ENCODE data around the gene PLBD1. TPM values are rescaled to one million over a fixed set of nuclear protein-coding genes. Genes with fewer than 3 reads are reported as not detected.

The PLBD1 gene
- total RNA-seq, 1 experiment from 2014 or later, result 0.30 TPM

DNA sequence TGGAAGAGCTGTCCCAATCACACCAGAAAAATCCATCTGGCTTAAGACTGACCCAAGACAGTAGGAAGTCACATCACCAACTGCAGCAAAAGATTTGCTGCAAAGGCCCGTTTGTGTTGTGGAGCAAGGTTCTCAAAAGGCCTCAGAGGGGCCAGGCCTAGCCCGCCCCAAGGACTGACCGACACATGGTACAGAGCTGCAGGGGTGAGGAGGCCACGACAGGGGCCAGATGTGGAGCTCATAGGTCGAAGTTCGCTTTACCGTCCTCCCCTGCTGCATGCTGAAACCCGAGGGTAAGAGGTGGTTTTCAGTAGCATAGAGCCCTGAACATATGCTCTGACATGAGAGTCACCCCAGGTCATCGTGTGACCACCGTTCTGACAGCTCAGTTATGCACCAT lies 35.5 kb downstream of the PLBD1 start:
- H3K79me2 ChIP-seq (ENCODE audit: insufficient read depth, low read length), result no peaks in the 10 kb centered on the region
- ATAC-seq, result no peak
- no peak overlapping the region for H3K4me3 ChIP-seq (replicated peaks in 1 of 2; ENCODE audit: low read depth in 1 of 2, low read length in 2 of 2)
- no peaks in the 10 kb centered on the region for H3K9me3 ChIP-seq (ENCODE audit: control insufficient read depth in 1 of 2, insufficient read depth in 1 of 2, low read depth in 1 of 2, low read length in 2 of 2)
- CTCF ChIA-PET, result no interaction called here
- DNase-seq (ENCODE audit: low read depth, low spot score), result no peak
- intact Hi-C loops (cut with micrococcal nuclease), result no loop called here
- no peaks in the 10 kb centered on the region for H3K36me3 ChIP-seq (ENCODE audit: control insufficient read depth in 1 of 2, insufficient read depth in 2 of 2, low read length in 2 of 2)
- no peak overlapping the region for H3K4me2 ChIP-seq (ENCODE audit: low read length)
- BruUV-seq (replicated peaks), result no TSS peak
- H3K27ac ChIP-seq (ENCODE audit: low read depth, low read length), result no peak overlapping the region
- no peak overlapping the region for H3K9ac ChIP-seq (ENCODE audit: low read length)
- TF ChIP-seq SIN3A (IDR thresholded peaks at IDR 0.05; ENCODE audit: low read depth) (no peak), YY1 (IDR thresholded peaks at IDR 0.05; ENCODE audit: extremely low read depth, insufficient replicate concordance, low read depth, low read length) (no peak), POLR2A (IDR thresholded peaks at IDR 0.05; ENCODE audit: borderline replicate concordance, extremely low read depth, insufficient read depth, insufficient read length) (no peak)
- TF ChIP-seq, protein P1, sequence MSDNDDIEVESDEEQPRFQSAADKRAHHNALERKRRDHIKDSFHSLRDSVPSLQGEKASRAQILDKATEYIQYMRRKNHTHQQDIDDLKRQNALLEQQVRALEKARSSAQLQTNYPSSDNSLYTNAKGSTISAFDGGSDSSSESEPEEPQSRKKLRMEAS (IDR thresholded peaks at IDR 0.05), result no peak
- TF ChIP-seq, protein P2, sequence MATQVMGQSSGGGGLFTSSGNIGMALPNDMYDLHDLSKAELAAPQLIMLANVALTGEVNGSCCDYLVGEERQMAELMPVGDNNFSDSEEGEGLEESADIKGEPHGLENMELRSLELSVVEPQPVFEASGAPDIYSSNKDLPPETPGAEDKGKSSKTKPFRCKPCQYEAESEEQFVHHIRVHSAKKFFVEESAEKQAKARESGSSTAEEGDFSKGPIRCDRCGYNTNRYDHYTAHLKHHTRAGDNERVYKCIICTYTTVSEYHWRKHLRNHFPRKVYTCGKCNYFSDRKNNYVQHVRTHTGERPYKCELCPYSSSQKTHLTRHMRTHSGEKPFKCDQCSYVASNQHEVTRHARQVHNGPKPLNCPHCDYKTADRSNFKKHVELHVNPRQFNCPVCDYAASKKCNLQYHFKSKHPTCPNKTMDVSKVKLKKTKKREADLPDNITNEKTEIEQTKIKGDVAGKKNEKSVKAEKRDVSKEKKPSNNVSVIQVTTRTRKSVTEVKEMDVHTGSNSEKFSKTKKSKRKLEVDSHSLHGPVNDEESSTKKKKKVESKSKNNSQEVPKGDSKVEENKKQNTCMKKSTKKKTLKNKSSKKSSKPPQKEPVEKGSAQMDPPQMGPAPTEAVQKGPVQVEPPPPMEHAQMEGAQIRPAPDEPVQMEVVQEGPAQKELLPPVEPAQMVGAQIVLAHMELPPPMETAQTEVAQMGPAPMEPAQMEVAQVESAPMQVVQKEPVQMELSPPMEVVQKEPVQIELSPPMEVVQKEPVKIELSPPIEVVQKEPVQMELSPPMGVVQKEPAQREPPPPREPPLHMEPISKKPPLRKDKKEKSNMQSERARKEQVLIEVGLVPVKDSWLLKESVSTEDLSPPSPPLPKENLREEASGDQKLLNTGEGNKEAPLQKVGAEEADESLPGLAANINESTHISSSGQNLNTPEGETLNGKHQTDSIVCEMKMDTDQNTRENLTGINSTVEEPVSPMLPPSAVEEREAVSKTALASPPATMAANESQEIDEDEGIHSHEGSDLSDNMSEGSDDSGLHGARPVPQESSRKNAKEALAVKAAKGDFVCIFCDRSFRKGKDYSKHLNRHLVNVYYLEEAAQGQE (IDR thresholded peaks at IDR 0.05; ENCODE audit: low read depth), result no peak
- TF ChIP-seq, protein P3, sequence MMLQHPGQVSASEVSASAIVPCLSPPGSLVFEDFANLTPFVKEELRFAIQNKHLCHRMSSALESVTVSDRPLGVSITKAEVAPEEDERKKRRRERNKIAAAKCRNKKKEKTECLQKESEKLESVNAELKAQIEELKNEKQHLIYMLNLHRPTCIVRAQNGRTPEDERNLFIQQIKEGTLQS (IDR thresholded peaks at IDR 0.05), result no peak
- TF ChIP-seq, protein P4, sequence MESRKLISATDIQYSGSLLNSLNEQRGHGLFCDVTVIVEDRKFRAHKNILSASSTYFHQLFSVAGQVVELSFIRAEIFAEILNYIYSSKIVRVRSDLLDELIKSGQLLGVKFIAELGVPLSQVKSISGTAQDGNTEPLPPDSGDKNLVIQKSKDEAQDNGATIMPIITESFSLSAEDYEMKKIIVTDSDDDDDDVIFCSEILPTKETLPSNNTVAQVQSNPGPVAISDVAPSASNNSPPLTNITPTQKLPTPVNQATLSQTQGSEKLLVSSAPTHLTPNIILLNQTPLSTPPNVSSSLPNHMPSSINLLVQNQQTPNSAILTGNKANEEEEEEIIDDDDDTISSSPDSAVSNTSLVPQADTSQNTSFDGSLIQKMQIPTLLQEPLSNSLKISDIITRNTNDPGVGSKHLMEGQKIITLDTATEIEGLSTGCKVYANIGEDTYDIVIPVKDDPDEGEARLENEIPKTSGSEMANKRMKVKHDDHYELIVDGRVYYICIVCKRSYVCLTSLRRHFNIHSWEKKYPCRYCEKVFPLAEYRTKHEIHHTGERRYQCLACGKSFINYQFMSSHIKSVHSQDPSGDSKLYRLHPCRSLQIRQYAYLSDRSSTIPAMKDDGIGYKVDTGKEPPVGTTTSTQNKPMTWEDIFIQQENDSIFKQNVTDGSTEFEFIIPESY (IDR thresholded peaks at IDR 0.05; ENCODE audit: extremely low read depth, insufficient replicate concordance, low read length), result no peak
- H4K20me1 ChIP-seq (ENCODE audit: insufficient read depth), result no peaks in the 10 kb centered on the region
- POLR2A ChIA-PET, result no interaction called here
- H3K9me2 ChIP-seq (ENCODE audit: insufficient read depth), result no peaks in the 10 kb centered on the region
- H3K27me3 ChIP-seq (ENCODE audit: insufficient read depth, low read length), result no peaks in the 10 kb centered on the region
- no peaks in the 10 kb centered on the region for H3K4me1 ChIP-seq (ENCODE audit: control insufficient read depth in 1 of 2, insufficient read depth in 2 of 2, low read length in 2 of 2)
- RAD21 ChIA-PET (ENCODE audit: low non-redundant PET in 1 of 2, low total read pairs in 2 of 2, uncharacterized antibody in 2 of 2, unreplicated experiment in 2 of 2), result no interaction called here
- no peak overlapping the region for H2AFZ ChIP-seq (ENCODE audit: low read depth, low read length, poor library complexity, severe bottlenecking)
